ENCODE data around the gene RASAL2.

Gene RASAL2

DNA sequence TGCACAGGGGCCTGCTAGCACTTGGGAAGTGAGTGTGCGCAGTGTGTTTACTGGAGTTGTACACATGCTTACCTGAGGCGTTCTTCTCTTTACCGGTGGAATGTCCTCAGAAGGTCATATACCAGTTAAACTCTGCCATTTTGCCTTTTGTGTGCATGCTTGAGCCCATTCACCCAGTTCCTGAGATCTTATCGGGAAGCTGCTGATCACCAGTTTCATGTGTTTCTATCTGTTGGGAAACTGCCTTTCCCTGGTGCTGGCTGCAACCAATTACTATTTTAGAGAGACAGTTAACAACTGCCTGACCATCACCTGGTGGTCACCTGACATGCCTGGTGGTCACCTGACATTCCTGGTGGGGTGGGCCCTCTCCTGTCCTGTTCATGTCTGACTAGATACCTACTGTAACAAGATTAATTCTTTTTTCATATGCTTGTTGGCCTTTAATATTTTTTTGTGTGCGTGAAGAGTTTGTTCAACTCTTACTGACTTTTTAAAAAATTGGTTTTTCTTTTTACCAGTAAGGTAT, 137.0 kb downstream of the RASAL2 start:
- no peak overlapping the region for H3K27ac ChIP-seq (ENCODE audit: poor library complexity, severe bottlenecking)
- H3K9me3 ChIP-seq (ENCODE audit: severe bottlenecking) = no peaks in the 10 kb centered on the region
- ATAC-seq (ENCODE audit: low read depth) (no peak), DNase-seq (ENCODE audit: low spot score) (no peak)
- H3K27me3 ChIP-seq (ENCODE audit: insufficient read depth, poor library complexity, severe bottlenecking) = no peaks in the 10 kb centered on the region
- peaks cover 28% of the 10 kb centered on the region for H3K4me1 ChIP-seq (ENCODE audit: insufficient read depth, poor library complexity, severe bottlenecking)
- H3K36me3 ChIP-seq (ENCODE audit: low read depth) = no peaks in the 10 kb centered on the region
- H3K4me3 ChIP-seq (ENCODE audit: severe bottlenecking) = no peak overlapping the region
- TF ChIP-seq, protein P1, sequence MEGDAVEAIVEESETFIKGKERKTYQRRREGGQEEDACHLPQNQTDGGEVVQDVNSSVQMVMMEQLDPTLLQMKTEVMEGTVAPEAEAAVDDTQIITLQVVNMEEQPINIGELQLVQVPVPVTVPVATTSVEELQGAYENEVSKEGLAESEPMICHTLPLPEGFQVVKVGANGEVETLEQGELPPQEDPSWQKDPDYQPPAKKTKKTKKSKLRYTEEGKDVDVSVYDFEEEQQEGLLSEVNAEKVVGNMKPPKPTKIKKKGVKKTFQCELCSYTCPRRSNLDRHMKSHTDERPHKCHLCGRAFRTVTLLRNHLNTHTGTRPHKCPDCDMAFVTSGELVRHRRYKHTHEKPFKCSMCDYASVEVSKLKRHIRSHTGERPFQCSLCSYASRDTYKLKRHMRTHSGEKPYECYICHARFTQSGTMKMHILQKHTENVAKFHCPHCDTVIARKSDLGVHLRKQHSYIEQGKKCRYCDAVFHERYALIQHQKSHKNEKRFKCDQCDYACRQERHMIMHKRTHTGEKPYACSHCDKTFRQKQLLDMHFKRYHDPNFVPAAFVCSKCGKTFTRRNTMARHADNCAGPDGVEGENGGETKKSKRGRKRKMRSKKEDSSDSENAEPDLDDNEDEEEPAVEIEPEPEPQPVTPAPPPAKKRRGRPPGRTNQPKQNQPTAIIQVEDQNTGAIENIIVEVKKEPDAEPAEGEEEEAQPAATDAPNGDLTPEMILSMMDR (IDR thresholded peaks at IDR 0.05; ENCODE audit: poor library complexity, severe bottlenecking) = no peak

DNA sequence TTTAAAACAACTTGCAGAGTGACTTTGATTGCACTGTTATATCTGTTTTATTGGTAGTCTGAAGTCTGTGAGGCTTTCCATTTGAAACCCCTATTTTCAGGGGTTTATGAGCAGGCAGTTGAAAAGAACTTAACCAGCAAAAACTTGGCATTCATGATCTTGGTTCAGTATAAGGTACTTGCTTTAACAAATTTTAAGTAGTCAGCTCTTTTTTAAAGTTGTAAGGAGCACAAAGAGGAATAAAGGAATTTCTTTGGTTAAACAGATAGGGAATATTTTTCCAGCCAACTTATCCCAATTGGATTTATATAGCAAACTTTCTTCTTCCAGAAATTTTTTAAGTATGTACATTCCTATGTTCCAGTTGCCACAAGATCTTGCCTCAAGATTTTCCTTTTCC, 138.2 kb downstream of the RASAL2 start:
- no peak for ATAC-seq (ENCODE audit: low read depth)
- H3K9me3 ChIP-seq (ENCODE audit: severe bottlenecking) = no peaks in the 10 kb centered on the region
- DNase-seq (ENCODE audit: low spot score) = no peak
- TF ChIP-seq, protein P1 (IDR thresholded peaks at IDR 0.05; ENCODE audit: poor library complexity, severe bottlenecking) = no peak
- H3K4me1 ChIP-seq (ENCODE audit: insufficient read depth, poor library complexity, severe bottlenecking) = peaks cover 28% of the 10 kb centered on the region
- no peaks in the 10 kb centered on the region for H3K27me3 ChIP-seq (ENCODE audit: insufficient read depth, poor library complexity, severe bottlenecking)
- no peaks in the 10 kb centered on the region for H3K36me3 ChIP-seq (ENCODE audit: low read depth)
- H3K27ac ChIP-seq (ENCODE audit: poor library complexity, severe bottlenecking) = peak overlapping the region; percentile 35
- no peak overlapping the region for H3K4me3 ChIP-seq (ENCODE audit: severe bottlenecking)

DNA sequence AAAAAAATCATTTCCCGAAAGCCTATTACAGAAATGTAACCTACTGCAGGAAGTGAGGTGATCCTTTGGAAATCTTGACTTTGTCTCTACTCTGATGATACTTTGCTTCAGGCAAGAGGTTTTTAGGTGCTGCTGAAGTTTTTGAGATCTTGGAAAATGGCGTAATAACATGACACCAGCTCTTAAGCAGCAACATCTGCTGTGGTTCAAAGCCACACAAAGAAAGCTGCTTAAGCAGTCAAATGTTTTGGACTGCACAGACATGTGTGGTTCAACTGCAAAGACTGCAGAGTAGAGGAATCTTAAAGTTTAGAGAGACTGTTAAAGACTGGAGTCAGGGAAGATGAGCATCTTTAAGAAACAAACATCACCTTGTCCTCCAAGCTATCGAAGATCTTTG, 139.0 kb downstream of the RASAL2 start:
- Histone ChIP-seq H3K9me3 (ENCODE audit: severe bottlenecking) (no peaks in the 10 kb centered on the region), H3K4me1 (ENCODE audit: insufficient read depth, poor library complexity, severe bottlenecking) (peaks cover 33% of the 10 kb centered on the region), H3K27me3 (ENCODE audit: insufficient read depth, poor library complexity, severe bottlenecking) (no peaks in the 10 kb centered on the region), H3K27ac (ENCODE audit: poor library complexity, severe bottlenecking) (peak overlapping the region; percentile 35), H3K36me3 (ENCODE audit: low read depth) (no peaks in the 10 kb centered on the region), H3K4me3 (ENCODE audit: severe bottlenecking) (no peak overlapping the region)
- ATAC-seq (ENCODE audit: low read depth) (no peak), DNase-seq (ENCODE audit: low spot score) (no peak)
- TF ChIP-seq, protein P1 (IDR thresholded peaks at IDR 0.05; ENCODE audit: poor library complexity, severe bottlenecking) = no peak

DNA sequence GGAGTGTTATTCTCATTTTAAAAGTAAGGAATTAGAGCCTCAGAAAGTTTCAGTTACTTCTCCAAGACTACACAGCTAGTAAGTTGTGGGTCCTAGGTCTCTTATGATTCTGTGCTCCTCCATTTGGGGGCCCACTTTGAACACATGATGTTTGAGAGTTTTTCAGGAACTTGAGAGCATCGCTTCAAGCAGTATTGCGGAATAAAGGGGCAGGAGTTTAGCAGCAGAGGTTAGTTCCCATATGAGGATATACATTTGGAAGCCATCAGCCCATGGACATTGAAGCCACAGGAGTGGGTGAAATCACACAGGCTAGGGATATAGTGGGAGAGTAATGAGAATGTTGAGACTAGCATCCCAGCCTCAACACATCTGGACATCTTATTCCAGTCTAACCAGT, 143.2 kb downstream of the RASAL2 start:
- H3K27ac ChIP-seq (ENCODE audit: poor library complexity, severe bottlenecking) = peak overlapping the region; percentile 100
- no peaks in the 10 kb centered on the region for H3K36me3 ChIP-seq (ENCODE audit: low read depth)
- TF ChIP-seq, protein P1 (IDR thresholded peaks at IDR 0.05; ENCODE audit: poor library complexity, severe bottlenecking) = no peak
- no peaks in the 10 kb centered on the region for H3K9me3 ChIP-seq (ENCODE audit: severe bottlenecking)
- no peaks in the 10 kb centered on the region for H3K27me3 ChIP-seq (ENCODE audit: insufficient read depth, poor library complexity, severe bottlenecking)
- H3K4me3 ChIP-seq (ENCODE audit: severe bottlenecking) = no peak overlapping the region
- ATAC-seq (ENCODE audit: low read depth) (no peak), DNase-seq (ENCODE audit: low spot score) (no peak)
- H3K4me1 ChIP-seq (ENCODE audit: insufficient read depth, poor library complexity, severe bottlenecking) = peaks cover 60% of the 10 kb centered on the region

DNA sequence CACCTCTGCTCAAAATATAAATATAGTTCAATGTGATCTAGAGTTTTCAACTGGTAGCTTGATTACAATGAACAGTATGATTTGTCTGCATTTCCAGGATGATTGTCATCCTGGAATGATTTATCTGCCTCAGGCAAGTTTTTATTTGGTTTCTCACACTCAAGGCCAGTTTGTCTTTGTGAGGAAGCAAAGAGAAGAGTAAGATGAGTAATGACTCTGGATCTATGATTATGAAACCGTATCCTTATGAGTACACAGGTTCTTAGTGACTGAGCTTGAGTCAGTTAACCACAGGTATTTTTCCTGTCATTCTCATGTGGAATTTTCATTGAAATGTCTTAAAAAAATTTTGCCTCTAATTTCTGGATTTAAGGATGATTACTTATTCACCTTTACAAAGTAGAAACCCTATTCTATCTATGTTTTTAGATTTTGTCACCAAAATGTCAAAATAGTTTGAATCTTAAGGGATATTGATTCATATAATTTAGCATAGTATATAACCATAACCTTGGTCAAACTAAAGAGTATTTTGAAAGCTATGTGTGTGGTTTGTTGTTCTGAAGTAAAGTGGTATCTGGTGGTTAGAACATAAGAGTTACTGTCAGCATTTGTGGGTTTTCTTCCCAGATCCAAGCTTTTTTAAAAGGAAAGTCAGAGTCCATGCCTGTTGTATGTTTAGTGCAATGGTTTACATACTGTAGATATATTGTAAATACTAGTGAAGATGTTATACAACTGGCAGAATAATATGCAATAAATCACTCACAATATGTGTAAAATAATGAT, 145.0 kb downstream of the RASAL2 start:
- ATAC-seq (ENCODE audit: low read depth) = peak; percentile 88
- Histone ChIP-seq H3K4me1 (ENCODE audit: insufficient read depth, poor library complexity, severe bottlenecking) (peaks cover 50% of the 10 kb centered on the region), H3K9me3 (ENCODE audit: severe bottlenecking) (no peaks in the 10 kb centered on the region), H3K36me3 (ENCODE audit: low read depth) (no peaks in the 10 kb centered on the region), H3K27me3 (ENCODE audit: insufficient read depth, poor library complexity, severe bottlenecking) (no peaks in the 10 kb centered on the region), H3K27ac (ENCODE audit: poor library complexity, severe bottlenecking) (peak overlapping the region; percentile 100), H3K4me3 (ENCODE audit: severe bottlenecking) (no peak overlapping the region)
- TF ChIP-seq, protein P1 (IDR thresholded peaks at IDR 0.05; ENCODE audit: poor library complexity, severe bottlenecking) = no peak
- DNase-seq (ENCODE audit: low spot score) = no peak
